PC-9 (cell line): ENCODE results near the gene DOLPP1. TPM values are rescaled to one million over a fixed set of nuclear protein-coding genes. Genes with fewer than 3 reads are reported as not detected.
"Not testable (repeated sequence)": the region's sequence is repeated elsewhere in the genome, so short reads cannot be mapped to it uniquely, and the experiment has no call there.

Source experiments
- BruUV-seq: library from RNA; stranded (reverse); fragments of 400-500 nt; replicated peaks from 2 replicates; lab custom pipeline; 2021; lab: Mats Ljungman, UMichigan
- CTCF ChIA-PET: fragments of 300-600 bp; sonication (Branson Sonifier 250); formaldehyde crosslinking; loops from one replicate; lab custom pipeline; 2022; ENCODE audit warnings: antibody characterized with exemption; lab: Charles Lee
- POLR2A ChIA-PET: fragments of 300-600 bp; sonication (Branson Sonifier 250); formaldehyde crosslinking; loops from one replicate; lab custom pipeline; 2022; ENCODE audit warnings: antibody characterized with exemption; ENCODE audit not compliant: unreplicated experiment; lab: Charles Lee
- DNase-seq, 2 experiments: peaks; one replicate each; pipeline versions ENCODE4 v3.0.0 to v3.0.0-alpha.2; 2015 to 2022; ENCODE audit warnings: mixed read lengths in 1 of 2
- H2AFZ ChIP-seq: fragments of 200-600 bp; sonication (generic); 2 replicates; pipeline ENCODE4 v1.8.1; 2017; ENCODE audit warnings: antibody characterized with exemption
- H3F3A ChIP-seq: fragments of 200-600 bp; sonication (generic); 2 replicates; pipeline ENCODE4 v1.8.1; 2017; ENCODE audit warnings: antibody characterized with exemption, mild to moderate bottlenecking, low read depth; ENCODE audit not compliant: insufficient read depth
- H3K27ac ChIP-seq: fragments of 200-600 bp; sonication (generic); 2 replicates; pipeline ENCODE4 v1.6.1; 2016; ENCODE audit warnings: mixed run types
- H3K27me3 ChIP-seq: fragments of 200-600 bp; sonication (generic); 2 replicates; pipeline ENCODE4 v1.6.1; 2016; ENCODE audit warnings: low read depth, mixed run types; ENCODE audit not compliant: insufficient read depth
- H3K36me3 ChIP-seq: fragments of 200-600 bp; sonication (generic); 2 replicates; pipeline ENCODE4 v1.6.1; 2016; ENCODE audit warnings: low read depth, mixed run types
- H3K4me1 ChIP-seq: fragments of 200-600 bp; sonication (generic); replicated peaks from 2 replicates; pipeline ENCODE4 v1.6.1; 2016; ENCODE audit warnings: mixed run types; ENCODE audit not compliant: insufficient read depth
- H3K4me2 ChIP-seq: fragments of 200-600 bp; sonication (generic); 2 replicates; pipeline ENCODE4 v1.6.1; 2017; ENCODE audit warnings: mixed run types
- H3K4me3 ChIP-seq: fragments of 200-600 bp; sonication (generic); 2 replicates; pipeline ENCODE4 v1.6.1; 2016; ENCODE audit warnings: mixed run types
- H3K79me2 ChIP-seq: fragments of 200-600 bp; sonication (generic); 2 replicates; pipeline ENCODE4 v1.6.1; 2017; ENCODE audit warnings: low read depth, mixed run types
- H3K9me2 ChIP-seq: fragments of 200-600 bp; sonication (generic); 2 replicates; pipeline ENCODE4 v1.8.1; 2017; ENCODE audit warnings: mild to moderate bottlenecking; ENCODE audit not compliant: insufficient read depth
- H3K9me3 ChIP-seq: fragments of 200-600 bp; sonication (generic); 2 replicates; pipeline ENCODE4 v1.8.1; 2016; ENCODE audit warnings: low read depth; ENCODE audit not compliant: insufficient read depth
- H4K20me1 ChIP-seq: fragments of 200-600 bp; sonication (generic); 2 replicates; pipeline ENCODE4 v1.8.1; 2017; ENCODE audit not compliant: insufficient read depth
- CTCF ChIP-seq: fragments of 200-600 bp; sonication (generic); conservative IDR thresholded peaks from 2 replicates; pipeline ENCODE4 v1.6.1; 2017; ENCODE audit warnings: mixed run types, antibody characterized with exemption, mild to moderate bottlenecking, moderate library complexity
- EZH2 ChIP-seq: fragments of 200-600 bp; sonication (generic); IDR thresholded peaks from 2 replicates; pipeline ENCODE4 v1.8.0; 2017; ENCODE audit warnings: antibody characterized with exemption, low read depth
- intact Hi-C: fragments of 100-400 bp; cut with micrococcal nuclease; formaldehyde crosslinking; loops from one replicate; pipeline ENCODE4 v1.10.0; 2022; ENCODE audit not compliant: unreplicated experiment
- total RNA-seq: library from RNA; stranded (reverse); gene quantifications from 2 replicates; pipeline ENCODE4 v1.2.3, GENCODE V29; 2021

The DOLPP1 gene
- total RNA-seq, 1 experiment from 2014 or later = 24.4 TPM

- no peaks in the 10 kb centered on the region for H3K27me3 ChIP-seq
- no peaks in the 10 kb centered on the region for H3K79me2 ChIP-seq
- H3K4me2 ChIP-seq = no peak overlapping the region
- peaks cover 17% of the 10 kb centered on the region for H3K4me1 ChIP-seq
- BruUV-seq = no TSS peak
- no peak overlapping the region for H3K4me3 ChIP-seq
- H3K9me2 ChIP-seq = no peaks in the 10 kb centered on the region
- ChIA-PET CTCF (interaction anchor here (0.6 kb wide), 1 partner anchor 123 kb away, joined by 5 read pairs; no protein-coding TSS in a partner anchor), POLR2A (no interaction called here)
- intact Hi-C loops = no loop called here
- no peak overlapping the region for H3K27ac ChIP-seq
- no peaks in the 10 kb centered on the region for H4K20me1 ChIP-seq
- H2AFZ ChIP-seq = no peak overlapping the region
- TF ChIP-seq CTCF = no peak
- no peak for TF ChIP-seq EZH2
- H3K9me3 ChIP-seq = no peaks in the 10 kb centered on the region
- peaks cover 23% of the 10 kb centered on the region for H3F3A ChIP-seq
- DNase-seq = no peak
- H3K36me3 ChIP-seq = no peaks in the 10 kb centered on the region; the same call in 1 of the 2 replicates
Measured at GRCh38 chr9:129126749-129127618, 46.1 kb downstream of the DOLPP1 start.

- intact Hi-C loops = no loop called here
- no peak for DNase-seq
- TF ChIP-seq EZH2 (no peak), CTCF (no peak)
- CTCF ChIA-PET = interaction anchor here (0.7 kb wide), 1 partner anchor 1923 kb away, joined by 3 read pairs; no protein-coding TSS in a partner anchor
- Histone ChIP-seq H4K20me1 (no peaks in the 10 kb centered on the region), H3K27ac (no peak overlapping the region), H2AFZ (no peak overlapping the region), H3K9me3 (no peaks in the 10 kb centered on the region), H3F3A (peaks cover 19% of the 10 kb centered on the region), H3K9me2 (no peaks in the 10 kb centered on the region), H3K4me3 (no peak overlapping the region), H3K79me2 (no peaks in the 10 kb centered on the region), H3K27me3 (no peaks in the 10 kb centered on the region), H3K4me1 (peaks cover 17% of the 10 kb centered on the region), H3K36me3 (no peaks in the 10 kb centered on the region; the same call in 1 of the 2 replicates), H3K4me2 (no peak overlapping the region)
- POLR2A ChIA-PET = interaction anchor here (0.7 kb wide), 1 partner anchor 645 kb away, joined by 6 read pairs; no protein-coding TSS in a partner anchor
- no TSS peak for BruUV-seq
Measured at GRCh38 chr9:129128689-129129088, 47.8 kb downstream of the DOLPP1 start.

GRCh38 chr9:129130271-129130670, 49.4 kb downstream of the DOLPP1 start:
- BruUV-seq, H3K9me2 ChIP-seq, H3K27ac ChIP-seq, H4K20me1 ChIP-seq, H3K27me3 ChIP-seq, H2AFZ ChIP-seq, H3K9me3 ChIP-seq, H3K36me3 ChIP-seq, H3K79me2 ChIP-seq, DNase-seq, H3K4me3 ChIP-seq, H3K4me1 ChIP-seq, H3K4me2 ChIP-seq: not testable (repeated sequence)
- POLR2A ChIA-PET = interaction anchor here (0.6 kb wide), 2 partner anchors 487 to 614 kb away, joined by 3 to 7 read pairs; no protein-coding TSS in a partner anchor
- intact Hi-C loops = loop anchor here (2.0 to 5.0 kb wide), 2 partner anchors 481 to 662 kb away; no protein-coding TSS in a partner anchor
- peaks cover 12% of the 10 kb centered on the region for H3F3A ChIP-seq
- CTCF ChIA-PET = interaction anchor here (0.6 to 2.1 kb wide), 3 partner anchors 10 to 494 kb away, joined by 3 to 18 read pairs (median 4); no protein-coding TSS in a partner anchor
